NCI-H2196 (cell line): Measurements from ENCODE around the gene USP34.
"Not testable (repeated sequence)": the region's sequence is repeated elsewhere in the genome, so short reads cannot be mapped to it uniquely, and the experiment has no call there.

Source experiments
- DNase-seq: peaks from one replicate; lab custom pipeline; 2025; ENCODE audit not compliant: unreplicated experiment; lab: John Stamatoyannopoulos, UW

USP34 gene

GRCh38 chr2:61162721-61163120 is 308.2 kb downstream of the USP34 start:
- no peak for DNase-seq

GRCh38 chr2:61161888-61162287 is 309.0 kb downstream of the USP34 start, which contains the start of gene C2orf74:
C2orf74 (plus strand) TSS chr2:61162188; CDS start chr2:61162515, 327 bp downstream.
- no peak for DNase-seq

GRCh38 chr2:61158356-61158955 is 312.4 kb downstream of the USP34 start:
- no peak for DNase-seq

GRCh38 chr2:61157371-61158003 is 313.4 kb downstream of the USP34 start:
- no peak for DNase-seq

GRCh38 chr2:61151436-61151835 is 319.5 kb downstream of the USP34 start:
- no peak for DNase-seq

GRCh38 chr2:61149074-61149473 is 321.8 kb downstream of the USP34 start:
- no peak for DNase-seq

GRCh38 chr2:61148091-61148490 is 322.8 kb downstream of the USP34 start:
- not testable (repeated sequence) for DNase-seq

GRCh38 chr2:61145990-61146389 is 324.9 kb downstream of the USP34 start:
- no peak for DNase-seq

GRCh38 chr2:61144697-61145268 is 326.1 kb downstream of the USP34 start:
- DNase-seq, result no peak

- DNase-seq, result no peak
Observed at GRCh38 chr2:61141151-61141550, 329.7 kb downstream of the USP34 start.

- no peak for DNase-seq
Observed at GRCh38 chr2:61138859-61139258, 332.0 kb downstream of the USP34 start.
